ENCODE measurements around the gene RAB8B. TPM values are rescaled to one million over a fixed set of nuclear protein-coding genes. Genes with fewer than 3 reads are reported as not detected.
A peak's percentile ranks its signal among the peaks of the same experiment; 100 is the strongest.

The RAB8B gene
- total and polyA plus RNA-seq, 2 of the 13 experiments (the other 11 are each of a cell fraction or from before 2014, with no cell fraction given), result 6.8 to 14.2 TPM

GRCh38 chr15:63190769-63191649 lies 1.6 kb downstream of the RAB8B start:
- CTCF ChIA-PET (ENCODE audit: low intra/inter-chr PET ratio, low total read pairs), result no interaction called here
- BruUV-seq (replicated peaks), result no TSS peak
- 68% methylated on average over 3 of the region's 3 CpGs for WGBS (ENCODE audit: low lambda C conversion rate)
- ATAC-seq (no peak), DNase-seq (ENCODE audit: low spot score) (no peak), FAIRE-seq (no peak)
- Histone ChIP-seq H3K9ac (ENCODE audit: insufficient read depth, low read depth, low read length) (peak overlapping the region; percentile 69; the same call in 1 of the 2 replicates), H3K36me3 (replicated peaks in 1 of 2; ENCODE audit: control insufficient read depth in 1 of 2, insufficient read depth in 2 of 2, low read length in 2 of 2) (no peaks in the 10 kb centered on the region), H3K79me2 (ENCODE audit: insufficient read depth, low read length) (peaks cover 19% of the 10 kb centered on the region), H3K27ac (ENCODE audit: extremely low read length, insufficient read depth, low read length) (no peak overlapping the region), H3K4me2 (ENCODE audit: low read depth, low read length) (peak overlapping the region; percentile 98), H3K27me3 (ENCODE audit: control insufficient read depth in 1 of 2, insufficient read depth in 2 of 2, low read length in 2 of 2) (no peaks in the 10 kb centered on the region; a peak in 1 of 5 replicates), H3K9me3 (ENCODE audit: low read length) (no peaks in the 10 kb centered on the region), H3K4me1 (ENCODE audit: insufficient read depth, low read length) (peaks cover 66% of the 10 kb centered on the region), H2AFZ (ENCODE audit: low read length) (no peak overlapping the region), H4K20me1 (ENCODE audit: insufficient read depth, low read length) (no peaks in the 10 kb centered on the region), H3K4me3 (replicated peaks in 1 of 3; ENCODE audit: insufficient read depth in 1 of 3, low read depth in 2 of 3, low read length in 3 of 3) (peak overlapping the region; percentile 82 to 93 (median 85); a peak in 4 of 6 replicates)
- POLR2A ChIA-PET, result no interaction called here
- in situ Hi-C loops (cut with HindIII; ENCODE audit: extremely low pct_ligation_motif_present, low pct_unique_long_range_greater_than_20kb) (no loop called here), intact Hi-C loops (cut with micrococcal nuclease; ENCODE audit: unreplicated experiment) (no loop called here)
- TF ChIP-seq ESRRA (CRISPR knock-in tag; IDR thresholded peaks at IDR 0.05; ENCODE audit: low read depth) (no peak), TBL1XR1 (IDR thresholded peaks at IDR 0.05; ENCODE audit: borderline replicate concordance, low read length, partially characterized antibody) (no peak), PHF8 (CRISPR knock-in tag; IDR thresholded peaks at IDR 0.05) (no peak), ONECUT2 (CRISPR knock-in tag; IDR thresholded peaks at IDR 0.05) (no peak), ZNF562 (CRISPR knock-in tag; IDR thresholded peaks at IDR 0.05; ENCODE audit: borderline replicate concordance) (no peak), ZFP41 (CRISPR knock-in tag; IDR thresholded peaks at IDR 0.05; ENCODE audit: borderline replicate concordance) (no peak), ZNF3 (CRISPR knock-in tag; IDR thresholded peaks at IDR 0.05) (no peak), ZNF772 (CRISPR knock-in tag; IDR thresholded peaks at IDR 0.05) (no peak), TAF1 (CRISPR knock-in tag; IDR thresholded peaks at IDR 0.05) (no peak)

All from HepG2 (cell line).